Vagina (tissue), 2 donors: ENCODE data around the gene SLC6A6. TPM values are rescaled to one million over a fixed set of nuclear protein-coding genes. Genes with fewer than 3 reads are reported as not detected.
A peak's percentile ranks its signal among the peaks of the same experiment; 100 is the strongest.

ENCODE experiments used
- DNase-seq, 2 donors: peaks; one replicate each; pipeline ENCODE4 v3.0.0-alpha.2; 2017; ENCODE audit errors: extremely low spot score in 2 of 2
- H3K27ac ChIP-seq: fragments of 200-600 bp; sonication (generic); one replicate; pipeline ENCODE4 v1.5.1; 2019
- H3K27me3 ChIP-seq: fragments of 200-600 bp; sonication (generic); one replicate; pipeline ENCODE4 v1.5.1; 2019
- H3K36me3 ChIP-seq, 2 donors: fragments of 200-600 bp; sonication (generic); one replicate each; pipeline ENCODE4 v1.5.1; 2017 to 2019
- H3K4me1 ChIP-seq: fragments of 200-600 bp; sonication (generic); one replicate; pipeline ENCODE4 v1.5.1; 2019
- H3K4me3 ChIP-seq, 2 donors: fragments of 200-600 bp; sonication (generic); 1 replicate in 1 of 2; 2 replicates in 1 of 2; pipeline ENCODE4 v1.5.1; 2016 to 2019
- H3K9me3 ChIP-seq: fragments of 200-600 bp; sonication (generic); one replicate; pipeline ENCODE4 v1.5.1; 2019
- POLR2A ChIP-seq, 2 donors: fragments of 450-650 bp; IDR thresholded peaks; one replicate each; pipeline ENCODE4 v1.6.1; 2017; ENCODE audit warnings: antibody characterized with exemption in 2 of 2, mild to moderate bottlenecking in 2 of 2, moderate library complexity in 2 of 2
- POLR2AphosphoS5 ChIP-seq, 2 donors: sonication (generic); formaldehyde crosslinking; IDR thresholded peaks; one replicate each; pipeline ENCODE4 v1.9.0; 2017; ENCODE audit warnings: antibody characterized with exemption in 2 of 2, mild to moderate bottlenecking in 2 of 2, low read depth in 1 of 2; ENCODE audit not compliant: insufficient read depth in 1 of 2
- intact Hi-C: fragments of 100-400 bp; cut with DNase I; formaldehyde crosslinking; loops from one replicate; pipeline ENCODE4 v1.15.1; 2023
- total RNA-seq: library from RNA; depleted of rRNA; stranded (reverse); fragments of >200 nt; gene quantifications from one replicate; pipeline ENCODE4 v1.2.3, GENCODE V29; 2016
- TF ChIP-seq, protein P1 (sequence below), 3 experiments: fragments of 450-650 bp in 2 of 3; fragments of 200-600 bp in 1 of 3; sonication (generic) in 1 of 3; IDR thresholded peaks; one replicate each; pipeline ENCODE4 v1.5.1; 2017 to 2019; ENCODE audit warnings: antibody characterized with exemption in 3 of 3, mild to moderate bottlenecking in 2 of 3, moderate library complexity in 2 of 3

The SLC6A6 gene
- total RNA-seq, 1 donor from 2014 or later = 30.7 TPM

- H3K4me1 ChIP-seq = peaks cover 48% of the 10 kb centered on the region
- H3K4me3 ChIP-seq = no peak overlapping the region
- no peak overlapping the region for H3K27ac ChIP-seq
- no peaks in the 10 kb centered on the region for H3K9me3 ChIP-seq
- H3K36me3 ChIP-seq = no peaks in the 10 kb centered on the region
- DNase-seq = no peak
- no peak for TF ChIP-seq POLR2AphosphoS5 (IDR thresholded peaks at IDR 0.05; ENCODE audit: insufficient read depth in 1 of 2, low read depth in 1 of 2)
- no peak for TF ChIP-seq POLR2A (IDR thresholded peaks at IDR 0.05)
- TF ChIP-seq, protein P1, sequence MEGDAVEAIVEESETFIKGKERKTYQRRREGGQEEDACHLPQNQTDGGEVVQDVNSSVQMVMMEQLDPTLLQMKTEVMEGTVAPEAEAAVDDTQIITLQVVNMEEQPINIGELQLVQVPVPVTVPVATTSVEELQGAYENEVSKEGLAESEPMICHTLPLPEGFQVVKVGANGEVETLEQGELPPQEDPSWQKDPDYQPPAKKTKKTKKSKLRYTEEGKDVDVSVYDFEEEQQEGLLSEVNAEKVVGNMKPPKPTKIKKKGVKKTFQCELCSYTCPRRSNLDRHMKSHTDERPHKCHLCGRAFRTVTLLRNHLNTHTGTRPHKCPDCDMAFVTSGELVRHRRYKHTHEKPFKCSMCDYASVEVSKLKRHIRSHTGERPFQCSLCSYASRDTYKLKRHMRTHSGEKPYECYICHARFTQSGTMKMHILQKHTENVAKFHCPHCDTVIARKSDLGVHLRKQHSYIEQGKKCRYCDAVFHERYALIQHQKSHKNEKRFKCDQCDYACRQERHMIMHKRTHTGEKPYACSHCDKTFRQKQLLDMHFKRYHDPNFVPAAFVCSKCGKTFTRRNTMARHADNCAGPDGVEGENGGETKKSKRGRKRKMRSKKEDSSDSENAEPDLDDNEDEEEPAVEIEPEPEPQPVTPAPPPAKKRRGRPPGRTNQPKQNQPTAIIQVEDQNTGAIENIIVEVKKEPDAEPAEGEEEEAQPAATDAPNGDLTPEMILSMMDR (IDR thresholded peaks at IDR 0.05) = no peak
- H3K27me3 ChIP-seq = no peaks in the 10 kb centered on the region
- intact Hi-C loops = no loop called here
Measured at GRCh38 chr3:14411166-14411526, 8.7 kb downstream of the SLC6A6 start.

DNA sequence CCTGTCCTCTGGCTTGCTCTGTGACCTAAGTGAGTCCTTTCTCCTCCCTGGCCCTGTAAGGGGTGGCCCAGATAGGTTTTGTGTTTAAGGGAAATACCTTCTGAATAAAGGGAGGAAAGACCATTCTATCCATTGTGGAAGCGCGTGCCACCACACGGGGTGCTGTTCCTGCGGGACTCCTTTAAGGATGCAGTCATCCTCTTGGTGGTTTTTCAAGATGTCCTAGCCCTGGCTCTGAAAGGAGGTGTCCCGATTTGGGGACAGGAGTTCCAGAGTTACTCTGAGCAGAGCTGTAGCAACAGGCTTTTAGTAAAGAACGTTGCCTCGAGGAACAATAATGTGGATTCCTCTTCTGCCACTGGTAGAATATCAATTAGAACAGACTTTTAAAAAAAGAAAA lies 9.6 kb downstream of the SLC6A6 start:
- Histone ChIP-seq H3K27ac (no peak overlapping the region), H3K4me1 (peaks cover 43% of the 10 kb centered on the region), H3K4me3 (no peak overlapping the region), H3K36me3 (no peaks in the 10 kb centered on the region), H3K27me3 (no peaks in the 10 kb centered on the region), H3K9me3 (no peaks in the 10 kb centered on the region)
- intact Hi-C loops = no loop called here
- DNase-seq = no peak
- TF ChIP-seq POLR2AphosphoS5 (IDR thresholded peaks at IDR 0.05; ENCODE audit: insufficient read depth in 1 of 2, low read depth in 1 of 2) (no peak), POLR2A (IDR thresholded peaks at IDR 0.05) (no peak)
- TF ChIP-seq, protein P1 (IDR thresholded peaks at IDR 0.05) = no peak

DNA sequence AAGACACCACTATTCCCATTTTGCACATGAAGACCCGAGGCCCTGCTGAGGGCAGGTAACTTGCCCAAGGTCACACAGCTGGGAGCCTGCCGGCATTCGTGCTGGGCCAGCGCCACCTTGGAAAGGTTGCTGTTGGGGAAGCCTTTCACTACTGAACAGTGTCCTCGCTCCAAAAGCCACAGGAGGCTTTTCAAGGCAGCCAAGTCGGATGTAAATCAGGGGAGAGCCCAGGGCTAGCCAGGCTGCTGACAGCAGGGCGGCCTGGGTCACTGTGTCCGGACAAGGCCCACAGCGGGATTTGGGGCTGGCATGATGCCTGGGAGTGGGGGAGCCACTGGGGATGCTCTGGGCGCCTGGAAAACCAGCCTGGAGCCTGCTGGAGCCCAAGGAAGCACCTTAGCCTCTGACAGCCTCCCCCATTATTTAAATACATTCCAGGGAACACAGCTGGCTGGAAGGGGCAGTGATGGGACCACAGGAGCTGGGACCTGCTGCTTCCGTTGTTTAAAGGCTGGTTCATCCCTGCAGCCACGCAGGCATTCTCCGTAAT lies 10.5 kb downstream of the SLC6A6 start:
- Histone ChIP-seq H3K4me1 (peaks cover 43% of the 10 kb centered on the region), H3K27me3 (no peaks in the 10 kb centered on the region), H3K27ac (peak overlapping the region; percentile 43), H3K4me3 (no peak overlapping the region), H3K36me3 (peaks cover 0 to 6% of the 10 kb centered on the region in 2 donors), H3K9me3 (no peaks in the 10 kb centered on the region)
- DNase-seq = no peak
- intact Hi-C loops = no loop called here
- peak in 1 of 2 donors; percentile 66 for TF ChIP-seq POLR2AphosphoS5 (IDR thresholded peaks at IDR 0.05; ENCODE audit: insufficient read depth in 1 of 2, low read depth in 1 of 2)
- TF ChIP-seq, protein P1 (IDR thresholded peaks at IDR 0.05) = no peak

GRCh38 chr3:14413381-14414071 lies 11.1 kb downstream of the SLC6A6 start:
- Histone ChIP-seq H3K4me1 (peaks cover 43% of the 10 kb centered on the region), H3K27ac (peak overlapping the region; percentile 43), H3K27me3 (no peaks in the 10 kb centered on the region), H3K9me3 (no peaks in the 10 kb centered on the region), H3K4me3 (no peak overlapping the region), H3K36me3 (peaks cover 0 to 6% of the 10 kb centered on the region in 2 donors)
- DNase-seq = no peak
- intact Hi-C loops = no loop called here
- TF ChIP-seq POLR2AphosphoS5 (IDR thresholded peaks at IDR 0.05; ENCODE audit: insufficient read depth in 1 of 2, low read depth in 1 of 2) (no peak), POLR2A (IDR thresholded peaks at IDR 0.05) (no peak)
- TF ChIP-seq, protein P1 (IDR thresholded peaks at IDR 0.05) = no peak

- Histone ChIP-seq H3K36me3 (peaks cover 0 to 6% of the 10 kb centered on the region in 2 donors), H3K4me3 (no peak overlapping the region), H3K4me1 (peaks cover 48% of the 10 kb centered on the region), H3K27ac (no peak overlapping the region), H3K9me3 (no peaks in the 10 kb centered on the region), H3K27me3 (no peaks in the 10 kb centered on the region)
- intact Hi-C loops = no loop called here
- TF ChIP-seq POLR2A (IDR thresholded peaks at IDR 0.05) = no peak
- TF ChIP-seq POLR2AphosphoS5 (IDR thresholded peaks at IDR 0.05; ENCODE audit: insufficient read depth in 1 of 2, low read depth in 1 of 2) = no peak
- no peak for DNase-seq
Measured at GRCh38 chr3:14414846-14415464, 12.5 kb downstream of the SLC6A6 start.
